A673 (cell line): ENCODE measurements around the gene CCL1. TPM values are rescaled to one million over a fixed set of nuclear protein-coding genes. Genes with fewer than 3 reads are reported as not detected.

Experiments used
- Bru-seq: library from RNA; stranded (reverse); fragments of 400-500 nt; gene quantifications from one replicate; lab custom pipeline; 2021; lab: Mats Ljungman, UMichigan
- BruChase-seq, 2 experiments: library from RNA; stranded (reverse); fragments of 400-500 nt; gene quantifications; one replicate each; lab custom pipeline; 2021; lab: Mats Ljungman, UMichigan
- BruUV-seq: library from RNA; stranded (reverse); fragments of 400-500 nt; replicated peaks from 2 replicates; lab custom pipeline; 2021; lab: Mats Ljungman, UMichigan
- CTCF ChIA-PET: fragments of 300-600 bp; sonication (Branson Sonifier 250); formaldehyde crosslinking; loops from one replicate; lab custom pipeline; 2022; ENCODE audit warnings: antibody characterized with exemption; lab: Charles Lee
- POLR2A ChIA-PET: fragments of 300-600 bp; sonication (Branson Sonifier 250); formaldehyde crosslinking; loops from one replicate; lab custom pipeline; 2022; ENCODE audit warnings: antibody characterized with exemption; ENCODE audit not compliant: low non-redundant PET; lab: Charles Lee
- DNase-seq: peaks from one replicate; pipeline ENCODE4 v3.0.0-alpha.2; 2015; ENCODE audit warnings: low spot score
- H3K27ac ChIP-seq: fragments of 200-600 bp; sonication (generic); 2 replicates; pipeline ENCODE4 v1.5.1; 2016; ENCODE audit warnings: mixed run types, low read depth, mild to moderate bottlenecking, mixed read lengths, antibody characterized with exemption, low read length; ENCODE audit not compliant: poor library complexity, severe bottlenecking
- H3K27me3 ChIP-seq: fragments of 200-600 bp; sonication (generic); replicated peaks from 2 replicates; pipeline ENCODE4 v1.6.1; 2017; ENCODE audit warnings: mixed run types, low read depth, mild to moderate bottlenecking, mixed read lengths, antibody characterized with exemption, low read length; ENCODE audit not compliant: insufficient read depth, poor library complexity
- H3K36me3 ChIP-seq: fragments of 200-600 bp; sonication (generic); 2 replicates; pipeline ENCODE4 v1.6.1; 2016; ENCODE audit warnings: mixed run types, mild to moderate bottlenecking, mixed read lengths, antibody characterized with exemption, low read length; ENCODE audit not compliant: insufficient read depth, poor library complexity, severe bottlenecking
- H3K4me1 ChIP-seq: fragments of 200-600 bp; sonication (generic); 2 replicates; pipeline ENCODE4 v1.6.1; 2017; ENCODE audit warnings: mixed run types, mild to moderate bottlenecking, mixed read lengths, antibody characterized with exemption, low read length; ENCODE audit not compliant: insufficient read depth, poor library complexity, severe bottlenecking
- H3K4me3 ChIP-seq: fragments of 200-600 bp; sonication (generic); 2 replicates; pipeline ENCODE4 v1.5.1; 2016; ENCODE audit warnings: low read depth, mixed run types, mild to moderate bottlenecking, mixed read lengths, low read length; ENCODE audit not compliant: poor library complexity, severe bottlenecking
- H3K9me3 ChIP-seq: fragments of 200-600 bp; sonication (generic); 2 replicates; pipeline ENCODE4 v1.6.1; 2016; ENCODE audit warnings: mixed run types, low read depth, mild to moderate bottlenecking, mixed read lengths, antibody characterized with exemption, low read length; ENCODE audit not compliant: poor library complexity, severe bottlenecking
- EZH2 ChIP-seq: fragments of 200-600 bp; sonication (generic); IDR thresholded peaks from 2 replicates; pipeline ENCODE4 v1.6.1; 2017; ENCODE audit warnings: borderline replicate concordance, low read depth, mild to moderate bottlenecking, mixed read lengths, antibody characterized with exemption, low read length; ENCODE audit not compliant: poor library complexity, severe bottlenecking
- intact Hi-C: fragments of 100-400 bp; cut with micrococcal nuclease; formaldehyde crosslinking; loops from one replicate; pipeline ENCODE4 v1.10.0; 2022; ENCODE audit not compliant: unreplicated experiment
- long read RNA-seq: library from polyadenylated mRNA; stranded (forward); transcript quantifications from one replicate; pipeline ENCODE4 v2.0.0, GENCODE V29; 2022
- total RNA-seq: library from RNA; stranded (reverse); gene quantifications from 2 replicates; pipeline ENCODE4 v1.2.3, GENCODE V29; 2021
- TF ChIP-seq, protein P1 (sequence below): fragments of 300-800, 200-600 bp; sonication (generic); conservative IDR thresholded peaks from 2 replicates; pipeline ENCODE4 v1.5.1; 2017; ENCODE audit warnings: low read depth, mild to moderate bottlenecking, antibody characterized with exemption, low read length, moderate library complexity, mixed read lengths

The CCL1 gene, protein sequence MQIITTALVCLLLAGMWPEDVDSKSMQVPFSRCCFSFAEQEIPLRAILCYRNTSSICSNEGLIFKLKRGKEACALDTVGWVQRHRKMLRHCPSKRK
- total RNA-seq (not detected in 2 replicates), Bru-seq, nascent RNA (not detected), BruChase-seq, experiment 1, labeled RNA remaining after a 2-hour chase (not detected), BruChase-seq, experiment 2, labeled RNA remaining after a 6-hour chase (not detected)
- long read RNA-seq, result 0 reads

DNA sequence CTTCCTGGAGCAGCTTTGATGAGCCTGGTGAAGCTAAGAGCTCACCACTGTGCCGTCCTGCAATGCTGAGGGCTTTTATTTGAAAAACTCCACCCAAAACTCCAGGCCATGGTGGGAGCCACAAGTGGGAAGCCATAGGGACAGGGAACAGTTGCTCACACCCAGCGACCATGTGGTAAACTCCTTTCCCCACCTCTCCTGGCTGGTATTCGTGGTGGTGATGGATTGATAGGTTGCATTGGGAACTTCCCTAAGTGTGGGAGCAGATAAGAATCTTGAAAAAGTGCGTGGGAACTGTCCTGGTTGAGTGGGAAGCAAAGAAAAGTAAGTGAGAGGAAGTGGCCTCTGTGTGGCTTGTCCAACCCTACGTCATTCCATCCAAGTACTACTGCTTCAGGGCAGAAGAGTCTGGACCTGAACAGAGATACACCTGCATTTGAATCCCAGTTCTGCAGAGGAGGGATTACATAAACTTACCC is at the start of gene CCL1:
TSS of gene CCL1 (minus strand) at position 51 of the 479 bp plus-strand sequence. CDS start 72 bp downstream, outside the sequence.
- CTCF ChIA-PET, result no interaction called here
- no peaks in the 10 kb centered on the region for H3K4me1 ChIP-seq
- no peaks in the 10 kb centered on the region for H3K9me3 ChIP-seq
- H3K36me3 ChIP-seq, result no peaks in the 10 kb centered on the region
- intact Hi-C loops, result no loop called here
- POLR2A ChIA-PET, result no interaction called here
- TF ChIP-seq, protein P1, sequence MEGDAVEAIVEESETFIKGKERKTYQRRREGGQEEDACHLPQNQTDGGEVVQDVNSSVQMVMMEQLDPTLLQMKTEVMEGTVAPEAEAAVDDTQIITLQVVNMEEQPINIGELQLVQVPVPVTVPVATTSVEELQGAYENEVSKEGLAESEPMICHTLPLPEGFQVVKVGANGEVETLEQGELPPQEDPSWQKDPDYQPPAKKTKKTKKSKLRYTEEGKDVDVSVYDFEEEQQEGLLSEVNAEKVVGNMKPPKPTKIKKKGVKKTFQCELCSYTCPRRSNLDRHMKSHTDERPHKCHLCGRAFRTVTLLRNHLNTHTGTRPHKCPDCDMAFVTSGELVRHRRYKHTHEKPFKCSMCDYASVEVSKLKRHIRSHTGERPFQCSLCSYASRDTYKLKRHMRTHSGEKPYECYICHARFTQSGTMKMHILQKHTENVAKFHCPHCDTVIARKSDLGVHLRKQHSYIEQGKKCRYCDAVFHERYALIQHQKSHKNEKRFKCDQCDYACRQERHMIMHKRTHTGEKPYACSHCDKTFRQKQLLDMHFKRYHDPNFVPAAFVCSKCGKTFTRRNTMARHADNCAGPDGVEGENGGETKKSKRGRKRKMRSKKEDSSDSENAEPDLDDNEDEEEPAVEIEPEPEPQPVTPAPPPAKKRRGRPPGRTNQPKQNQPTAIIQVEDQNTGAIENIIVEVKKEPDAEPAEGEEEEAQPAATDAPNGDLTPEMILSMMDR, result no peak
- TF ChIP-seq EZH2, result no peak
- DNase-seq, result no peak
- no peak within 1 kb of the TSS for H3K27ac ChIP-seq
- no TSS peak for BruUV-seq
- H3K4me3 ChIP-seq, result no peak within 1 kb of the TSS
- H3K27me3 ChIP-seq, result no peaks in the 10 kb centered on the region

DNA sequence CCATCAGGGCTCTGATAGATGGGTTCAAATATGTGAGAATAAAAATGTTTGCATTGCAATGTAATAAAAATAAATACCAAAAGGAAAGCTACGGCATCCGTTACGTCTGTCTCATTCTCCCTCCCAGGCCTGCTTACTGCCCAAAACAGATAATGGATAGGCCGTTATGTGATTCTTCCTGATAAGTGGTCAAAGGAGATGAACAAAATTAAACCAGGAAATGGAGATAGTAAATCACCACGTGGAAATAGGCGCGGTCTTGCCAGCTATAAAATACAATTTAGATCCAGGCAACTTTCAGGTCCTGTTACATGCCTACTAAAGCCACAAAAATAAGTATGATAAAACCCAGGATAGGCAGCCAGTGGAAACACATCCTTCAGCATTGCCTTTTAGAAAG is 49.5 kb upstream of the CCL1 start:
- no peak overlapping the region for H3K27ac ChIP-seq
- H3K27me3 ChIP-seq, result peaks cover 6% of the 10 kb centered on the region
- POLR2A ChIA-PET, result no interaction called here
- TF ChIP-seq, protein P1, result no peak
- TF ChIP-seq EZH2, result no peak
- H3K4me1 ChIP-seq, result no peaks in the 10 kb centered on the region
- BruUV-seq, result no TSS peak
- intact Hi-C loops, result no loop called here
- no peaks in the 10 kb centered on the region for H3K9me3 ChIP-seq
- no peak overlapping the region for H3K4me3 ChIP-seq
- CTCF ChIA-PET, result no interaction called here
- DNase-seq, result no peak
- no peaks in the 10 kb centered on the region for H3K36me3 ChIP-seq

GRCh38 chr17:34411646-34412421 is 48.8 kb upstream of the CCL1 start:
- no peak for DNase-seq
- CTCF ChIA-PET, result no interaction called here
- no peak overlapping the region for H3K4me3 ChIP-seq
- no peak overlapping the region for H3K27ac ChIP-seq
- H3K36me3 ChIP-seq, result no peaks in the 10 kb centered on the region
- H3K4me1 ChIP-seq, result no peaks in the 10 kb centered on the region
- no peak for TF ChIP-seq EZH2
- TF ChIP-seq, protein P1, result no peak
- POLR2A ChIA-PET, result no interaction called here
- intact Hi-C loops, result no loop called here
- peaks cover 6% of the 10 kb centered on the region for H3K27me3 ChIP-seq
- H3K9me3 ChIP-seq, result no peaks in the 10 kb centered on the region
- BruUV-seq, result no TSS peak
